ENCODE measurements around the gene HDGFL2.

- TF ChIP-seq POLR2A (IDR thresholded peaks at IDR 0.05; ENCODE audit: low read depth, low read length) = no peak
- no peak for TF ChIP-seq TAF1 (IDR thresholded peaks at IDR 0.05; ENCODE audit: low read depth, low read length)
- TF ChIP-seq POLR2AphosphoS5 (IDR thresholded peaks at IDR 0.05; ENCODE audit: low read depth, low read length) = no peak
- no peak for TF ChIP-seq POU2F2 (IDR thresholded peaks at IDR 0.05; ENCODE audit: low read depth, low read length)
- no peak for TF ChIP-seq PAX5 (IDR thresholded peaks at IDR 0.05; ENCODE audit: insufficient read depth, low read length, severe bottlenecking)
- TF ChIP-seq SPI1 (IDR thresholded peaks at IDR 0.05; ENCODE audit: low read depth, low read length) = no peak
Measured at GRCh38 chr19:4533835-4534424, 61.8 kb downstream of the HDGFL2 start.

All from GM12891 (cell line).